ENCODE measurements around the gene PCBP3.

GRCh38 chr21:45957551-45957950 lies 314.0 kb downstream of the PCBP3 start:
- no peak for TF ChIP-seq CTCF (IDR thresholded peaks at IDR 0.05; ENCODE audit: poor library complexity, severe bottlenecking)
- no peak for TF ChIP-seq POLR2AphosphoS5 (IDR thresholded peaks at IDR 0.05)
- no peak for TF ChIP-seq EP300 (conservative IDR thresholded peaks at IDR 0.05; ENCODE audit: poor library complexity, severe bottlenecking)
- no peak for TF ChIP-seq SMC3 (conservative IDR thresholded peaks at IDR 0.05; ENCODE audit: poor library complexity)
- TF ChIP-seq TAF1 (IDR thresholded peaks at IDR 0.05; ENCODE audit: low read depth) = no peak
- no peak for TF ChIP-seq EZH2 (IDR thresholded peaks at IDR 0.05; ENCODE audit: borderline replicate concordance, insufficient read depth, low read length, poor library complexity, severe bottlenecking)
- TF ChIP-seq, protein P1, sequence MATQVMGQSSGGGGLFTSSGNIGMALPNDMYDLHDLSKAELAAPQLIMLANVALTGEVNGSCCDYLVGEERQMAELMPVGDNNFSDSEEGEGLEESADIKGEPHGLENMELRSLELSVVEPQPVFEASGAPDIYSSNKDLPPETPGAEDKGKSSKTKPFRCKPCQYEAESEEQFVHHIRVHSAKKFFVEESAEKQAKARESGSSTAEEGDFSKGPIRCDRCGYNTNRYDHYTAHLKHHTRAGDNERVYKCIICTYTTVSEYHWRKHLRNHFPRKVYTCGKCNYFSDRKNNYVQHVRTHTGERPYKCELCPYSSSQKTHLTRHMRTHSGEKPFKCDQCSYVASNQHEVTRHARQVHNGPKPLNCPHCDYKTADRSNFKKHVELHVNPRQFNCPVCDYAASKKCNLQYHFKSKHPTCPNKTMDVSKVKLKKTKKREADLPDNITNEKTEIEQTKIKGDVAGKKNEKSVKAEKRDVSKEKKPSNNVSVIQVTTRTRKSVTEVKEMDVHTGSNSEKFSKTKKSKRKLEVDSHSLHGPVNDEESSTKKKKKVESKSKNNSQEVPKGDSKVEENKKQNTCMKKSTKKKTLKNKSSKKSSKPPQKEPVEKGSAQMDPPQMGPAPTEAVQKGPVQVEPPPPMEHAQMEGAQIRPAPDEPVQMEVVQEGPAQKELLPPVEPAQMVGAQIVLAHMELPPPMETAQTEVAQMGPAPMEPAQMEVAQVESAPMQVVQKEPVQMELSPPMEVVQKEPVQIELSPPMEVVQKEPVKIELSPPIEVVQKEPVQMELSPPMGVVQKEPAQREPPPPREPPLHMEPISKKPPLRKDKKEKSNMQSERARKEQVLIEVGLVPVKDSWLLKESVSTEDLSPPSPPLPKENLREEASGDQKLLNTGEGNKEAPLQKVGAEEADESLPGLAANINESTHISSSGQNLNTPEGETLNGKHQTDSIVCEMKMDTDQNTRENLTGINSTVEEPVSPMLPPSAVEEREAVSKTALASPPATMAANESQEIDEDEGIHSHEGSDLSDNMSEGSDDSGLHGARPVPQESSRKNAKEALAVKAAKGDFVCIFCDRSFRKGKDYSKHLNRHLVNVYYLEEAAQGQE (IDR thresholded peaks at IDR 0.05; ENCODE audit: borderline replicate concordance) = no peak
- no peak for TF ChIP-seq MXI1 (conservative IDR thresholded peaks at IDR 0.05; ENCODE audit: poor library complexity, severe bottlenecking)
- no peak for TF ChIP-seq RAD21 (conservative IDR thresholded peaks at IDR 0.05)

Measured in neural cell (in vitro differentiated cells).